ENCODE data around the gene NSMCE4A.
"Not testable (repeated sequence)": the region's sequence is repeated elsewhere in the genome, so short reads cannot be mapped to it uniquely, and the experiment has no call there.

NSMCE4A gene

GRCh38 chr10:121974535-121975294 lies at the start of gene NSMCE4A:
Gene NSMCE4A (minus strand): TSS chr10:121975217. CDS start chr10:121975165, 52 bp downstream.
- DNase-seq = peak; percentile 60

- DNase-seq = not testable (repeated sequence)
These were observed 48.2 kb upstream of the NSMCE4A start for GRCh38 chr10:122023257-122023656.

GRCh38 chr10:122022276-122022675 lies 47.3 kb upstream of the NSMCE4A start:
- DNase-seq = no peak

- DNase-seq = no peak
These were observed 46.8 kb upstream of the NSMCE4A start for GRCh38 chr10:122021828-122022227.

GRCh38 chr10:122021379-122021778 lies 46.4 kb upstream of the NSMCE4A start:
- no peak for DNase-seq

GRCh38 chr10:122020226-122020625 lies 45.2 kb upstream of the NSMCE4A start:
- DNase-seq = no peak

GRCh38 chr10:122019414-122019975 lies 44.5 kb upstream of the NSMCE4A start:
- DNase-seq = no peak

- no peak for DNase-seq
These were observed 44.0 kb upstream of the NSMCE4A start for GRCh38 chr10:122018951-122019413.

- DNase-seq = no peak
These were observed 43.5 kb upstream of the NSMCE4A start for GRCh38 chr10:122018491-122018890.

GRCh38 chr10:122017926-122018325 lies 42.9 kb upstream of the NSMCE4A start:
- DNase-seq = not testable (repeated sequence)

- no peak for DNase-seq
These were observed 39.7 kb upstream of the NSMCE4A start for GRCh38 chr10:122014652-122015248.

GRCh38 chr10:122013311-122013780 lies 38.3 kb upstream of the NSMCE4A start:
- DNase-seq = no peak

GRCh38 chr10:122012731-122013130 lies 37.7 kb upstream of the NSMCE4A start:
- no peak for DNase-seq

GRCh38 chr10:122010405-122011050 lies 35.5 kb upstream of the NSMCE4A start:
- no peak for DNase-seq

GRCh38 chr10:122007415-122007814 lies 32.4 kb upstream of the NSMCE4A start:
- no peak for DNase-seq

GRCh38 chr10:122001698-122002097 lies 26.7 kb upstream of the NSMCE4A start:
- no peak for DNase-seq

- no peak for DNase-seq
These were observed 24.3 kb upstream of the NSMCE4A start for GRCh38 chr10:121999301-121999700.

- DNase-seq = no peak
These were observed 23.4 kb upstream of the NSMCE4A start for GRCh38 chr10:121998462-121998861.

GRCh38 chr10:121994429-121994941 lies 19.5 kb upstream of the NSMCE4A start:
- no peak for DNase-seq

GRCh38 chr10:121991727-121992126 lies 16.7 kb upstream of the NSMCE4A start:
- DNase-seq = not testable (repeated sequence)

GRCh38 chr10:121990015-121990677 lies 15.1 kb upstream of the NSMCE4A start:
- DNase-seq = no peak

Measured in activated gamma-delta T cell treated with Interleukin-2 at 50 U/mL for 16 hours (primary cell).